ENCODE data around the gene DPEP2NB. TPM values are rescaled to one million over a fixed set of nuclear protein-coding genes. Genes with fewer than 3 reads are reported as not detected.
"Not testable (repeated sequence)": the region's sequence is repeated elsewhere in the genome, so short reads cannot be mapped to it uniquely, and the experiment has no call there.

The DPEP2NB gene
- total RNA-seq, 1 experiment from 2014 or later, result not detected

DNA sequence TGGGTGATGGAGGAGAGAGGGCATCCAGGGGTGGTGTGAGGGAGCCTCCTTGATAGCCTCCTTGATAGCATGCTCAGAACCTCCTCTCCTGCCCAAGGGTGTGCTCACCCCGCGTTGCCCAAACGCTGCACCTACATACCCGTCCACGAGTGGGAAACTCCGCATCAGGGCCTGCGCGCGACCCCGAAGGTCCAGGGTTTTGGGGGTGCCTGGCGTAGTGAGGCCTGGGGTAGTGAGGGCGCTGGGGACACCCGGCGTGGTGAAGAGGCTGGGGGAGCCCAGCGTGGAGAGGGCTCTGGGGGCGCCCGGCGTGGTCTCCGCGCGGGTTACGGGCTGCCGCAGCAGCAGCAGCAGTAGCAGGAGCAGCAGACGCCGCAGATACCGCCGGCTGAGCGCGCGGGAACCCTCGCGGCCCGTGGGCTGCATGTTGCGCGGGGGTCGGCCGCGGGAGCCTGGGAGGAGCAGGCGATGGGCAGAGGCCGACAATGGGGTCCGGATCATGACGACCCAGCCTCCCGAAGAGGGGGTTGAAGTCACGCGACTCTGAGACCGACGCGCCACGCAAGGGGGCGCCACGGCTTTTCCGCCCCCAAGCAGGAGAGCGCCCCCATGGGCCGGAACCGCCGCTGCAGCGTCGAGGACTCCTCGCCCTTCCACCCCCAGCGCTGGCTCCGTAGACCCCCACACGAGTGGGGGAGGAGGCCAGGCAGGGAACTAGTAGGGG lies 35.6 kb downstream of the DPEP2NB start, which contains the start of gene DPEP3:
Gene DPEP3 (minus strand): TSS at position 545 of the 724 bp plus-strand sequence. CDS start 119 bp downstream, at position 426.
- DNase-seq, result peak; percentile 97
- Histone ChIP-seq H3K4me3 (ENCODE audit: insufficient read depth, low read depth, low read length) (no peak within 1 kb of the TSS), H3K36me3 (replicated peaks; ENCODE audit: control insufficient read depth, insufficient read depth, low read length) (no peaks in the 10 kb centered on the region), H3K27me3 (ENCODE audit: control insufficient read depth, insufficient read depth, low read length) (peaks cover 1% of the 10 kb centered on the region; the same call in 1 of the 2 replicates)

DNA sequence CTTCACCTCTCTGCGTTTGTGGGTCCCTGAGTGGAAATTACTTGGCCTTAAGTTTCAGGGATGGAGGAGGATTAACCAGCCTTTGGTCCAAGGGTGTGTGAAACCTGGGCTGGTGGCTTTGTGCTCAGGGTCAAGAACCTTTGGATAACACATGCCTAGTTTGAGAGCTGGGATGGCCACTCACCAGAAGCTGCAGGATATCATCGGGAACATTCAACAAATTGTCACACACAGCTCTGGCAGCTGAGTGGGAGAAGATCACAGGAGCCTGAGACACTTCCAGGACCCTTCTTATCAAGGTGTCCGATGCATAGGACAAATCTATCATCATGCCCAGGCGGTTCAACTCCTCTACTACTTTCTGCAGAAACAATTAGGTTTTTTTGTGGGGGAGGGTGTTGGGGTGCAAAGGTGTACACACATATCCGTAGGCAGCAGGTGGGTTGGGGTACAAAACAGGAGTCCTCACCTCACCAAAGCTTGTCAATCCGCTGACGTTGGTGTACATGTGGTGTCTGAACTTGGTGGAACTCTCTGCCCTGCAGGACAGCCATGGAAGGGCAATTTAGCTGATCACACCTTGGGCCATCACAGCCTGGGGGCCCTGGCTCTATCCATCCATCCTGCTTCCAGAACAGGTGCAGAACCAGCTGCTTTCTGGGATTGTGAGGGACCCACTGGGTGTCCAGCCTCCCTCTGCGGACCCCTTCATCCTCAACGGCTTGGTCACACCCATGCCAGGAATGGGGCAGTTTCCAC lies 38.1 kb downstream of the DPEP2NB start:
- Histone ChIP-seq H3K4me3 (ENCODE audit: insufficient read depth, low read depth, low read length) (no peak overlapping the region), H3K36me3 (replicated peaks; ENCODE audit: control insufficient read depth, insufficient read depth, low read length) (no peaks in the 10 kb centered on the region), H3K27me3 (ENCODE audit: control insufficient read depth, insufficient read depth, low read length) (peaks cover 1% of the 10 kb centered on the region; the same call in 1 of the 2 replicates)
- peak; percentile 34 for DNase-seq

DNA sequence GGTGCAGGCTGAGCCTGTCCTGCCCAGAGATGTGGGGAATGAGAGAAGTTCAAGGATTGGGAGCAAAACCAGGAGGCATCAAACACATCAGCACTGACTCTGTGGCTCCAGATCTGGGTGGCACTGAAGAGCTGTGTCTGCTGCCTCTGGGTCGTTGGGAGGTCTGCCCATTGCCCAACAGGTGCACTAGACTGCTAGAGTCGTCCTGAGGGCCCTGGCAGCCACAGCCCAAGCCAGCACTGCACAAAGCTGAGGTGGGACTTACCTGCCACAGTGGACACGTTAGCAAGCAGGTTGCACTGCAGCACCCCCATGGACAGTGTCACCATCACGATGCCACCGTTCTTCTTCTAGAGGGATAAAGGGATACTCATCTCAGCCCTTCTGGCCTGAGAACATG lies 38.7 kb downstream of the DPEP2NB start:
- Histone ChIP-seq H3K4me3 (ENCODE audit: insufficient read depth, low read depth, low read length) (no peak overlapping the region), H3K36me3 (replicated peaks; ENCODE audit: control insufficient read depth, insufficient read depth, low read length) (no peaks in the 10 kb centered on the region), H3K27me3 (ENCODE audit: control insufficient read depth, insufficient read depth, low read length) (peaks cover 1% of the 10 kb centered on the region; the same call in 1 of the 2 replicates)
- no peak for DNase-seq

DNA sequence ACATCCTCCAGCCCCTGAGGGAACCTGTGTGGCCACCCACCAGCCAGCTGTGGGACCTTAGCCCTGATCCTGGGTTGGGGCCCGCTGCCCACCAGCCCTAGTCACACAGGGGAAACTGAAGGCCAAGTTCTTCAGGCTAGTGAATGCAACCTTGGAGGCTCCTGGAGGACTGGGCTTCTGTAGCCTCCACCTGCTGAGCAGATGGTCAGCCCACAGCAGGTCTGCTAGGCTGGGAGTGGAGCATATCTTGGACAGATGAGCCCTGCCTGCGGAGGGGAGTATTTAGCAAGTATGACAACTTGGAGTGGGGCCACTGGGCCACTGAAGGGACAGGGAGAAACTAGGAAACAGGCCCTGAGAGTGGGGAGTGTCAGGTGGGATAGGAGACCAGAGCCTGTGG lies 39.5 kb downstream of the DPEP2NB start:
- no peak overlapping the region for H3K4me3 ChIP-seq (ENCODE audit: insufficient read depth, low read depth, low read length)
- H3K27me3 ChIP-seq (ENCODE audit: control insufficient read depth, insufficient read depth, low read length), result peaks cover 1% of the 10 kb centered on the region; the same call in 1 of the 2 replicates
- no peak for DNase-seq
- H3K36me3 ChIP-seq (replicated peaks; ENCODE audit: control insufficient read depth, insufficient read depth, low read length), result no peaks in the 10 kb centered on the region

DNA sequence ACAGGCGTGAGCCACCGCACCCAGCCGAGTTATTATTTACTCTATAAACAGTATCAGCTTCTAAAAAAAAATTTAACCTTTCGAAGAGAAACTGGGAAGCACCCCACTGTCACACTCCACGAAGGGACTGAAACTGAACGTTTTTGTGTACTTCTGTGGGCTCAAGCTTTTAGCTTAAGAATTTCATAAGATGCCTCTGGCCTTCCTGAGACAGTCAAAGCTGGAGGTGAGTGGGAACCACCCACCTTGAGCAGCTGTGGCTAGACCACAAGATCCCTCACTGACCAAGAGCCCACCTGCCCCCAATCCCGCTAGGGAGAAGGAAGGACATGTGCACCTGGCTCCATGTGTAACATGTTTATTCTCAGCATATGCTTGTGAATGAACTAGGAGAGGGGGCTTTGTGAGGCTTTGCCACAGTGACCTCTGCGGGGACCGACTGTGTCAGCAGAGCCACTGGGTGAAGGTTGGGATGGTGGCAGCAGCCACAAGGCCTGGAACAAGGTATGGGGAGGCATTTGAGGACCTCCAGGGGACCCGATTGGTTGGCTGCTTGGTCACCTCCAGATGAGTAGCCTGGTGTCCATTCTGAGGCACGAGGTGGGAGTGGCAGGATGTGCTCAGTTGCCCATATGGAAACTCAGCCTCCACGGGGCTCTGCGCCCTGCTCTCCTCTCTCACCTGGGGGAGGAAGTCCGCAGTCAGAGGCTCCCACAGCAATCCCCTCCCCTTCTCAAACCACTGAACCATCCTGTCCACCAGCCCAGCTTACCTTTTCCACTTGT lies 40.2 kb downstream of the DPEP2NB start:
- Histone ChIP-seq H3K36me3 (replicated peaks; ENCODE audit: control insufficient read depth, insufficient read depth, low read length) (no peaks in the 10 kb centered on the region), H3K4me3 (ENCODE audit: insufficient read depth, low read depth, low read length) (no peak overlapping the region), H3K27me3 (ENCODE audit: control insufficient read depth, insufficient read depth, low read length) (peaks cover 1% of the 10 kb centered on the region; the same call in 1 of the 2 replicates)
- DNase-seq, result no peak

DNA sequence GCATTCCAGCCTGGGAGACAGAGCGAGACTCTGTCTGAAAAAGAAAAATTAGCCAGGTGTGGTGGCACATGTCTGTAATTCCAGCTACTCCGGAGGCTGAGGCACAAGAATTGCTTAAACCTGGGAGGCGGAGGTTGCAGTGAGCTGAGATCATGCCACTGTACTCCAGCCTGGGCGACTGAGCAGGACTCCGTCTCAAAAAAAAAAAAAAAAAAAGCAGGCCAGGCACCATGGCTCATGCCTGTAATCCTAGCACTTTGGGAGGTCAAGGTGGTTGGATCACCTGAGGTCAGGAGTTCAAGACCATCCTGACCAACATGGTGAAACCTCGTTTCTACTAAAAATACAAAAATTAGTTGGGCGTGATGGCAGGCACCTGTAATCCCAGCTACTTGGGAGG lies 43.4 kb downstream of the DPEP2NB start:
- not testable (repeated sequence) for H3K27me3 ChIP-seq (ENCODE audit: control insufficient read depth, insufficient read depth, low read length); DNase-seq; H3K36me3 ChIP-seq (replicated peaks; ENCODE audit: control insufficient read depth, insufficient read depth, low read length); H3K4me3 ChIP-seq (ENCODE audit: insufficient read depth, low read depth, low read length)

DNA sequence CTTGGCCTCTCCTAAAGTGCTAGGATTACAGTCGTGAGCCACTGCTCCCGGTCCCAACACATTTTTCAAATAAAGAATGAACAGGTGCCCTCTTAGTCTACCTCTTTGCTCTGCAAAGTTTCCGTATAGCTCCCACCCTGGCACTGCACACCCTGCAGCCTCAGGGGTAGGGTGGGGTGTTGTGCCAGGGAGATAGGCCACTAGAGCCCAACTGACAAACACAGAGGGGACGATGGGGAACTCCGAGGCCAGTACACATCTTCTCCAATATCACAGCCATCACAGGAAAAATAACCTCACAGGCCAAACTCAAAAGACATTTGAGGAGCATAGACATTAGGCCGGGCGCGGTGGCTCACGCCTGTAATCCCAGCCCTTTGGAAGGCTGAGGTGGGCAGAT lies 44.6 kb downstream of the DPEP2NB start:
- no peaks in the 10 kb centered on the region for H3K36me3 ChIP-seq (replicated peaks; ENCODE audit: control insufficient read depth, insufficient read depth, low read length)
- no peaks in the 10 kb centered on the region for H3K27me3 ChIP-seq (ENCODE audit: control insufficient read depth, insufficient read depth, low read length)
- H3K4me3 ChIP-seq (ENCODE audit: insufficient read depth, low read depth, low read length), result no peak overlapping the region
- DNase-seq, result no peak

DNA sequence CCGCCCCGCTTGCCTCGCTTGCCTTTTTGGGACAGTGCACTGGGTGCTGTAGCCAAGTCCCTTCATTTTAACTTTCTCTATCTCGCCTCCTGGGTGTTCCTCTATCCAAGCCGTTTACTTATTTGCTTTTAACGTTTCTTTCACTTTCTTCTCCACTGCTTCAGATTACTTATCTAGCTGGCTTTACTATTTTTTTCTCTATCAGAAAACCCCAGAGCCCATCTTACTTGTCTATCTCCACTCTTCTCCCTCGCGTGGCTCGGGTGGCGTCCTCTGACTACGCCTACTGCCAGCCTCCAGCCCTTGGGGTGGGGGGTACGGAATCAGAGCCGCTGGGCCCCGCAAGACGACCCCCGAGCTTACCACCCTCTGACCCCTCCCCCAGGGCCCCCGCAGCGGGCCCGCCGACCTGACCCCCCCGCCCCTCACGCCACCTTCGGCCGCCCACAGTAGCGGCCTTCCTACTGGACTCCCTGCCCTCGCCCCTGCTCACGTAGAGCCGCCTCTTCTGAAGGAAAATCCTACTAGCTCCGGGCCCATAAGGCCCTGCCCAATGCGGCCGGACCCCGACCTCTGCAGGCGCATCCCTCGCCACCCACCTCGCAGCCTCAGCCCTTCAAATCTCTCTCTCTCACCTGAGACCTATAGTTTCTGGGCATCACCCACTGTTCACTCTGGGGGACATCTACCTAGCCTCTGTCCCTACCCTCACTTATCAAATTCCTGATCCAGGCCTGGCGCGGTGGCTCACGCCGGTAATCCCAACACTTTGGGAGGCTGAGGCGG lies 46.3 kb downstream of the DPEP2NB start:
- DNase-seq, result peak; percentile 91
- no peaks in the 10 kb centered on the region; the same call in 1 of the 2 replicates for H3K36me3 ChIP-seq (replicated peaks; ENCODE audit: control insufficient read depth, insufficient read depth, low read length)
- no peaks in the 10 kb centered on the region for H3K27me3 ChIP-seq (ENCODE audit: control insufficient read depth, insufficient read depth, low read length)
- peak overlapping the region; percentile 64 for H3K4me3 ChIP-seq (ENCODE audit: insufficient read depth, low read depth, low read length)

DNA sequence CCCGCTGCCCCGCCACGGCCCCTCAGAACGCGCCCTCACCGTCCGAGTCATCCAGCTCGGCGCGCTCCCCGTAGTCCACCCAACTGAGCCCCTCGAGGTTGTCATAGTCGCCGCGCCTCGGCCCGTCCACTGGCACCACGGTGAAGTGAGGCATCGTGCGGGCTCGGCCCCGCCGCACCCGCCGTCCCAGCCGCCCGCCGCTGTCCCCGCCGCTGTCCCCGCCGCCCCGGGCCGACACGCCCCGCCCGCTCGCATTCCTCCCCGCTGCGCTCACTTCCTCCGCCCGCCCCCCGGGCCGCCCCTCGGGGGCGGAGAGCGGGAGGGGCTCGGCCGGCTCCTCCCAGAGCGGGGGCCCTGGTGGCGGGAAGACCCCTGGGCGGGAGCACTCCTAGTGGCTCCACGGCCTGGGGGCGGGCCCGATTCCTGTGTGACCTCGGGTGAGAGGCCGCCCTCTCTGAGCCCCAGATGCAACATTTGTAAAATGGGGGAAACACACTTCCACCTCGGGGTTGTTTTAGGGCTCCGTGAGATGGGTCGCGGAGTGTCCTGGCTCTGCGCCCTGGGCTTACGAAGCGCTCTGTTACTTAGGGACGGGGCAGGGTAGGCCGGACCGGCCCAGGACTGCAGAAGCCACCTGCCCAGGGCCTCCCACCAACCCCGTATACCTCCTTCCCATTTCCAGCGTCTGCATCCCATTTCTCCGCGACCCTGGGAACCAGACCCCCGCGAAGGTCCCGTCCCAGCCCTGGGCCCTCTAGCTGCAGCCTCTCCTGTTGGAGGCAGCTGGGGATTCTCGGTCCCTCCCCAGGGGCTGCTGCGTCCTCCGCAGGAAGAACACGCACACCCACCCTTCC lies 47.1 kb downstream of the DPEP2NB start, which contains the start of gene SLC12A4:
Gene SLC12A4 (minus strand): TSS at position 238 of the 854 bp plus-strand sequence. CDS start 84 bp downstream, at position 154.
- H3K27me3 ChIP-seq (ENCODE audit: control insufficient read depth, insufficient read depth, low read length), result no peaks in the 10 kb centered on the region
- peak; percentile 99 for DNase-seq
- H3K4me3 ChIP-seq (ENCODE audit: insufficient read depth, low read depth, low read length), result peak within 1 kb of the TSS; percentile 92
- no peaks in the 10 kb centered on the region; the same call in 1 of the 2 replicates for H3K36me3 ChIP-seq (replicated peaks; ENCODE audit: control insufficient read depth, insufficient read depth, low read length)

DNA sequence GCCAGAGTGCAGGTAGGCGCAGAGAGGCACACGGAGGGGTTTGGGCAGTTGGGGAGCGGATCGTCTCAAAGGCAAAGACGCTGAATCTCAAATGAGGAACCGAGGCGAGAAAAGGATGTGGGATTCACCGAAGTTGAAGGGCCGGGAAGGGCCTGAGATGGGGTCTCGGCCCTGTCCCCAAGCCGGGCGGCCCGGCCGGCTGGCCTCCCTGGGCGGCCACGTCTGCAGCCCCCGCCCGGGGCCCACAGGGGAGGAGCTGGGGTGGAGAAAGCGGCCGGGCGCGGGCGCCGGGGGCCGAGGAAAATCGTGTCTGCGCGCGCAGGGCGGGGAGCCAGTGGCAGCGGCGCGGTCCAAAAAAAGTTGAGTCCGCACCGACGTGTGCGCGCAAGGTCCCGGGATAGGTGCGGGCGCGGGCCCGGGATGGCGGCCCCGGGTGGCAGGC lies 47.7 kb downstream of the DPEP2NB start:
- Histone ChIP-seq H3K4me3 (ENCODE audit: insufficient read depth, low read depth, low read length) (peak overlapping the region; percentile 92), H3K36me3 (replicated peaks; ENCODE audit: control insufficient read depth, insufficient read depth, low read length) (peaks cover 4% of the 10 kb centered on the region)
- DNase-seq, result peak; percentile 89

DNA sequence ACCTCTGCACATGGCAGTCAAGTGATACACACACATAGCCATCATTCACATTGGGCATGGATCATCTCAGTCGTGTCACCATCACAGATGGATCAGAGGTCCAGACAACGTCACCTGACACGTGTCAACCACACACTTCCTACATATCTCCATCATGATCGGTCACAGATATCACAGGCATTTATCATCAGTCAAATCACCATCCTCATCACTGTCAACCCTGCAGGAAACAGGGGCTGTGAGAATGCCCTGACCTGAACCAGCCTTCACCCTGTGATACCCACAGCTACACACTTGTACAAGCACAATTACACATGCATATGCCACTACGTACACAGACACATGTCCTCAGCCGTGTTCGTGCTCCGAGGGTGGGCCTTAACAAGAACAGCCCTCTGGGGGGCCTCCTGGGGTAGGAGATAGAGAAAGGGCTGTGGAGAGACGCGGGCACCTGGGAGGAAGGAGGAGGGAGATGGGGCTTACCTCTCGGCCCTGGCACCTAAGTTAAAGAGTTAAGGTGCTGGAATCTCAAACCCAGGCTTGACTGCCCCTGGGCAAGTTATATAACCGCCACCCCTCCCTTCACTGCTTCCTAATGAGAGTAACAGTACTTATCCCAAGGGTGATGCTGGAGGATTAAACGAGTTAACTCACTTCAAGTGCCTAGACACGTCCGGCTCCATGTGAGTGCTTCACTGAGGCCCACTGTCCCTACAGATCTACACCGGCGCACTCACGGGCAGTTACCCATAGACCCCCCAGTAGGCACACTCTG lies 48.3 kb downstream of the DPEP2NB start:
- Histone ChIP-seq H3K27me3 (ENCODE audit: control insufficient read depth, insufficient read depth, low read length) (no peaks in the 10 kb centered on the region), H3K4me3 (ENCODE audit: insufficient read depth, low read depth, low read length) (peak overlapping the region; percentile 92), H3K36me3 (replicated peaks; ENCODE audit: control insufficient read depth, insufficient read depth, low read length) (peaks cover 10% of the 10 kb centered on the region)
- DNase-seq, result no peak

More for the DNA sequence above, 47.7 kb downstream of the DPEP2NB start:
- H3K27me3 ChIP-seq (ENCODE audit: control insufficient read depth, insufficient read depth, low read length), result no peaks in the 10 kb centered on the region

DNA sequence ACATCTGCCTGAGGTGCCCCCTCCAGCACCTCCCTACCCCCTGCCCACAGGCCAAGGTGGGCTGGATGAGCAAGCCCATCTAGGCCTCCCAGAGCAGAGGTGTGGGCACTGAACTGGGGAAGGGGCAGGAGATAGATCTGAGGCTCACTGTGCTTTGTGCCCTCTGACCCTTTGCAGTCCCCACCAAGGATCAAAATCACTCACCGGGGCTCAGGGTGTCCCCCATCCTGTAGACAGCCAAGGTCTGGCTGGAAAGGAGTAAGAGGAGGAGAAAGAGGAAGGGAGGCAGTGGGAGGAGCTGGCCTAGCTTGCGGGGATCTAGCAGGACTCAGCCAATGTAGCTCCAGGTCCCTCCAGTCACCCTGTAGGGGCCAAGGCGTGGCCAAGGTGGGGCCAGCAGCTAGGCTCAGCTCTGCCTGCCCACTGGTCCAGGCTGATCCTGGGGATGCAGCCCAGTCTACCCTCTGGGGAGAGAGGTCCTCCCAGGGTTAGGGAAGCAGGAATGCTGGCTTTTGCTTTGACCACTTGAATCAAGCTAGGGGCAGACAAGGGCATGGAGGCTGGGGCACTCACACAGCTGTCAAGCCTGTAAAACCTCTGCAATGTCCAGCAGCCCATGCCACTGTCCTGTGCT lies 49.0 kb downstream of the DPEP2NB start:
- peak; percentile 82 for DNase-seq
- Histone ChIP-seq H3K4me3 (ENCODE audit: insufficient read depth, low read depth, low read length) (peak overlapping the region; percentile 8; the same call in 1 of the 2 replicates), H3K27me3 (ENCODE audit: control insufficient read depth, insufficient read depth, low read length) (no peaks in the 10 kb centered on the region), H3K36me3 (replicated peaks; ENCODE audit: control insufficient read depth, insufficient read depth, low read length) (peaks cover 17% of the 10 kb centered on the region)

Data from H7 (cell line).